ENCODE measurements around the gene PPARA. TPM values are rescaled to one million over a fixed set of nuclear protein-coding genes. Genes with fewer than 3 reads are reported as not detected.
A peak's percentile ranks its signal among the peaks of the same experiment; 100 is the strongest.

PPARA gene
- total and polyA plus RNA-seq, 12 donors, result 15.5 to 89.5 (median 79.9) TPM

- H3K27ac ChIP-seq, result no peak overlapping the region
- H3K27me3 ChIP-seq, result no peaks in the 10 kb centered on the region
- intact Hi-C loops (cut with DNase I), result no loop called here
- peaks cover 0 to 54% (median 28%) of the 10 kb centered on the region in 9 donors for H3K36me3 ChIP-seq
- H3K4me1 ChIP-seq, result peaks cover 8 to 24% (median 21%) of the 10 kb centered on the region in 9 donors
- DNase-seq (no peak), ATAC-seq (no peak)
- no peak overlapping the region for H3K4me3 ChIP-seq
- TF ChIP-seq CTCF (IDR thresholded peaks at IDR 0.05), result no peak
- WGBS, 2 donors, result 76 to 83% methylated on average over 9 of the region's 9 CpGs
- H3K9me3 ChIP-seq, result peaks cover 0 to 34% (median 15%) of the 10 kb centered on the region in 11 donors
Observed at GRCh38 chr22:46176508-46177003, 26.2 kb downstream of the PPARA start.

GRCh38 chr22:46178755-46179505 lies 28.6 kb downstream of the PPARA start:
- intact Hi-C loops (cut with DNase I), result no loop called here
- H3K4me1 ChIP-seq, result peaks cover 0 to 1% (median 0%) of the 10 kb centered on the region in 9 donors
- peak in 1 of 8 donors; percentile 28 for ATAC-seq
- 88 to 90% methylated on average over 4 of the region's 4 CpGs for WGBS, 2 donors
- no peak overlapping the region for H3K4me3 ChIP-seq
- peaks cover 0 to 78% (median 35%) of the 10 kb centered on the region in 9 donors for H3K36me3 ChIP-seq
- no peak for TF ChIP-seq CTCF (IDR thresholded peaks at IDR 0.05)
- DNase-seq, result no peak
- no peak overlapping the region for H3K27ac ChIP-seq
- no peaks in the 10 kb centered on the region for H3K27me3 ChIP-seq
- H3K9me3 ChIP-seq, result peaks cover 0 to 37% (median 19%) of the 10 kb centered on the region in 11 donors

GRCh38 chr22:46179748-46180147 lies 29.4 kb downstream of the PPARA start:
- peaks cover 0 to 37% (median 19%) of the 10 kb centered on the region in 11 donors for H3K9me3 ChIP-seq
- ATAC-seq (no peak), DNase-seq (no peak)
- intact Hi-C loops (cut with DNase I), result no loop called here
- no peak overlapping the region for H3K27ac ChIP-seq
- H3K36me3 ChIP-seq, result peaks cover 0 to 86% (median 40%) of the 10 kb centered on the region in 9 donors
- WGBS, 2 donors, result 96 to 97% methylated on average over 1 of the region's 1 CpG
- H3K4me1 ChIP-seq, result peaks cover 0 to 8% (median 0%) of the 10 kb centered on the region in 9 donors
- no peak overlapping the region for H3K4me3 ChIP-seq
- no peaks in the 10 kb centered on the region for H3K27me3 ChIP-seq
- no peak for TF ChIP-seq CTCF (IDR thresholded peaks at IDR 0.05)

GRCh38 chr22:46180370-46181137 lies 30.2 kb downstream of the PPARA start:
- H3K27ac ChIP-seq, result no peak overlapping the region
- peaks cover 0 to 12% (median 0%) of the 10 kb centered on the region in 9 donors for H3K4me1 ChIP-seq
- H3K27me3 ChIP-seq, result no peaks in the 10 kb centered on the region
- no peak overlapping the region for H3K4me3 ChIP-seq
- intact Hi-C loops (cut with DNase I), result no loop called here
- H3K36me3 ChIP-seq, result peaks cover 0 to 89% (median 40%) of the 10 kb centered on the region in 9 donors
- peaks cover 0 to 37% (median 19%) of the 10 kb centered on the region in 11 donors for H3K9me3 ChIP-seq
- TF ChIP-seq CTCF (IDR thresholded peaks at IDR 0.05), result no peak
- DNase-seq (no peak), ATAC-seq (no peak)
- 97 to 98% methylated on average over 12 of the region's 12 CpGs for WGBS, 2 donors

Data from heart right ventricle (tissue), 16 donors.